Esophagus muscularis mucosa (tissue), 3 donors: ENCODE data around the gene NUP58.

Source experiments
- CTCF ChIP-seq, 3 experiments: fragments of 200-600 bp in 2 of 3; fragments of 450-650 bp in 1 of 3; sonication (generic) in 2 of 3; IDR thresholded peaks; one replicate each; pipeline ENCODE4 v1.5.1; 2017 to 2019; ENCODE audit warnings: antibody characterized with exemption in 3 of 3, mild to moderate bottlenecking in 2 of 3, moderate library complexity in 1 of 3
- POLR2A ChIP-seq: fragments of 450-650 bp; IDR thresholded peaks from one replicate; pipeline ENCODE4 v1.6.1; 2017; ENCODE audit warnings: antibody characterized with exemption, moderate library complexity, mild to moderate bottlenecking, low read depth
- POLR2AphosphoS5 ChIP-seq, 2 donors: sonication (generic); formaldehyde crosslinking; IDR thresholded peaks; one replicate each; pipeline ENCODE4 v1.6.1; 2017; ENCODE audit warnings: antibody characterized with exemption in 2 of 2

GRCh38 chr13:25280396-25280795 is 21.0 kb upstream of the NUP58 start:
- TF ChIP-seq CTCF (IDR thresholded peaks at IDR 0.05) (no peak), POLR2A (no peak), POLR2AphosphoS5 (IDR thresholded peaks at IDR 0.05) (no peak)
